ENCODE results near the gene CC2D1B. TPM values are rescaled to one million over a fixed set of nuclear protein-coding genes. Genes with fewer than 3 reads are reported as not detected.

Gene CC2D1B
- total and polyA plus RNA-seq, 4 donors: 21.1 to 54.6 (median 34.8) TPM

DNA sequence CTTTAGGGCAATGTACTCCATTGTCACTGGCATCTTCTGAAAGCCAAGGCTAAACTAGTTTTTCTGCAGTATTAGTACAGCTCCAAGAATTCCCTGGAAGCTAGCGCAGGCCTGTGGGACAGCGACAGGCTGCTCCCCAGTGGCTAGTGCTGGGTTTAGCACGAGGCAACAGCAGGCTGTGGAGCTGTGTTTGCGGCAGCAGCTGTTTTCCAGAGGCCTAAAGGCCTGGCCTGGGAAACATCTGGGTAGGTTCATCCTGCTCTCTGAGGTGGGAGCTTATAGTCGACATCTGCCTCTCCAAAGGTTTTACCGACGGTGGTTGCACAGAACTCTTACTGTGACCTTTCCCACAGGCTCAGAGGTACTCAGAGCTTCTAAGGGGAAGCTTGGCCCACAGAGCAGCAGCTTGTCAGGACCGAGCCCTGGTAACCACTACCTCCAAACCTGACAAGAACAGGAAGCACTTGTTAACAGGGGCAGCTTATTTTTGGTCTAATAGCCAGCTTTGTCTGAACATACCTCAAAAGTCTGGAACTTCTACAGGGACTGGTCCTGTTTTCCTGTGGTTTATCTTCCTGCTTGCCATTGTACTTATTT lies 17.2 kb downstream of the CC2D1B start:
- Histone ChIP-seq H3K9ac (ENCODE audit: insufficient read depth in 1 of 2, low read length in 2 of 2) (no peak overlapping the region), H3K36me3 (ENCODE audit: control insufficient read depth in 4 of 4, insufficient read depth in 4 of 4, low read length in 4 of 4) (peaks cover 8 to 25% (median 19%) of the 10 kb centered on the region in 4 donors), H3K4me3 (no peak overlapping the region), H3K27ac (ENCODE audit: low read depth in 1 of 2, low read length in 1 of 2) (no peak overlapping the region), H3K27me3 (ENCODE audit: control insufficient read depth in 3 of 3, insufficient read depth in 3 of 3, low read length in 2 of 3) (no peaks in the 10 kb centered on the region), H3K9me3 (ENCODE audit: control insufficient read depth in 4 of 4, insufficient read depth in 3 of 4, low read length in 3 of 4) (no peaks in the 10 kb centered on the region), H3K4me1 (ENCODE audit: control insufficient read depth in 5 of 5, insufficient read depth in 5 of 5, low read length in 5 of 5) (no peaks in the 10 kb centered on the region)
- ATAC-seq (ENCODE audit: insufficient read depth, low FRiP score) (peak; percentile 30), DNase-seq (peak; percentile 42 to 68 (median 60))
- TF ChIP-seq, protein P1, sequence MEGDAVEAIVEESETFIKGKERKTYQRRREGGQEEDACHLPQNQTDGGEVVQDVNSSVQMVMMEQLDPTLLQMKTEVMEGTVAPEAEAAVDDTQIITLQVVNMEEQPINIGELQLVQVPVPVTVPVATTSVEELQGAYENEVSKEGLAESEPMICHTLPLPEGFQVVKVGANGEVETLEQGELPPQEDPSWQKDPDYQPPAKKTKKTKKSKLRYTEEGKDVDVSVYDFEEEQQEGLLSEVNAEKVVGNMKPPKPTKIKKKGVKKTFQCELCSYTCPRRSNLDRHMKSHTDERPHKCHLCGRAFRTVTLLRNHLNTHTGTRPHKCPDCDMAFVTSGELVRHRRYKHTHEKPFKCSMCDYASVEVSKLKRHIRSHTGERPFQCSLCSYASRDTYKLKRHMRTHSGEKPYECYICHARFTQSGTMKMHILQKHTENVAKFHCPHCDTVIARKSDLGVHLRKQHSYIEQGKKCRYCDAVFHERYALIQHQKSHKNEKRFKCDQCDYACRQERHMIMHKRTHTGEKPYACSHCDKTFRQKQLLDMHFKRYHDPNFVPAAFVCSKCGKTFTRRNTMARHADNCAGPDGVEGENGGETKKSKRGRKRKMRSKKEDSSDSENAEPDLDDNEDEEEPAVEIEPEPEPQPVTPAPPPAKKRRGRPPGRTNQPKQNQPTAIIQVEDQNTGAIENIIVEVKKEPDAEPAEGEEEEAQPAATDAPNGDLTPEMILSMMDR (IDR thresholded peaks at IDR 0.05; ENCODE audit: control extremely low read depth, extremely low read depth): no peak
- 34 to 49% methylated on average over 8 of the region's 8 CpGs for WGBS, 2 donors

DNA sequence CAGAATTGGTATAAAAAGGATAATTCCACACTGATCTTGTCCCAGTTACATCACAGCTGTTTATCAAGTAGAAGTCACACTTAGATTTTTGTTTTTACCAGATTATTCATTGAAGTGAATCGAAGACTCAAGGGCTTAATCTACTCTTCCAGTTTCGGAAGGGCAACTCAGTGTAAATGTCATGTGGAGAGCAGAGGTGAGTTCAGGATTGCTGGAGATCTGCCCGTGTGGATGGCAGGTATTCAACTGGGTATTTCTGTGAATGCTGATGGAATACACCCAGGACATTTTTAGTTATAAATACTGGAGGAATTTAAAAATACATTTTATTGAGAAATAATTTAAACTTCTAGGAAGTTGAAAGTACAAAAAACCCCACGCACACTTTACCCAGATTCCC lies 19.4 kb downstream of the CC2D1B start:
- Histone ChIP-seq H3K4me3 (no peak overlapping the region), H3K4me1 (ENCODE audit: control insufficient read depth in 5 of 5, insufficient read depth in 5 of 5, low read length in 5 of 5) (no peaks in the 10 kb centered on the region), H3K27me3 (ENCODE audit: control insufficient read depth in 3 of 3, insufficient read depth in 3 of 3, low read length in 2 of 3) (no peaks in the 10 kb centered on the region), H3K27ac (ENCODE audit: low read depth in 1 of 2, low read length in 1 of 2) (no peak overlapping the region), H3K9me3 (ENCODE audit: control insufficient read depth in 4 of 4, insufficient read depth in 3 of 4, low read length in 3 of 4) (no peaks in the 10 kb centered on the region), H3K36me3 (ENCODE audit: control insufficient read depth in 4 of 4, insufficient read depth in 4 of 4, low read length in 4 of 4) (peaks cover 0 to 17% (median 9%) of the 10 kb centered on the region in 4 donors), H3K9ac (ENCODE audit: insufficient read depth in 1 of 2, low read length in 2 of 2) (no peak overlapping the region)
- WGBS, 2 donors: 88 to 93% methylated on average over 4 of the region's 4 CpGs
- TF ChIP-seq, protein P1 (IDR thresholded peaks at IDR 0.05; ENCODE audit: control extremely low read depth, extremely low read depth): no peak
- DNase-seq (no peak), ATAC-seq (ENCODE audit: insufficient read depth, low FRiP score) (no peak)

DNA sequence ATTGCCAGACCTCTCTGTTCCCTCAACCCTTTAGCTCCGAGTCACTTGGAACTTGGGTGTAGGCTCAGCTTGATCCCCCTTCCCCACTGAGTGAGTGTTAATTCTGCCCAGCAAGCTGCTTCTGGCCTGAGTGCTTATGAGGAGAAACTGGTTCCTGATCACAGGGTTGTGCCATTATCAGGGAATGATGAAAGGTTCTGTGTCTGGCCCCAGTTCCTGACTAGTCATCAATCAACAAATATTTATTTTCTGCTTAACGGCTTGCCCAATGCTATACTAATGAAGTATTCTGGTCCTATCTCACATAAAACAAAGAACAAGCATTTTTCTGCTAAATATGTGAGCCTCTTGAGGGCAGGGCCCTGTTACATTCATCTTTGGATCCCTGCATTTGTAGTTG lies 20.8 kb downstream of the CC2D1B start:
- Histone ChIP-seq H3K4me1 (ENCODE audit: control insufficient read depth in 5 of 5, insufficient read depth in 5 of 5, low read length in 5 of 5) (no peaks in the 10 kb centered on the region), H3K27ac (ENCODE audit: low read depth in 1 of 2, low read length in 1 of 2) (peak overlapping the region in 1 of 2 donors; percentile 24), H3K36me3 (ENCODE audit: control insufficient read depth in 4 of 4, insufficient read depth in 4 of 4, low read length in 4 of 4) (peaks cover 0 to 14% (median 8%) of the 10 kb centered on the region in 4 donors), H3K27me3 (ENCODE audit: control insufficient read depth in 3 of 3, insufficient read depth in 3 of 3, low read length in 2 of 3) (no peaks in the 10 kb centered on the region), H3K9ac (ENCODE audit: insufficient read depth in 1 of 2, low read length in 2 of 2) (no peak overlapping the region), H3K4me3 (no peak overlapping the region), H3K9me3 (ENCODE audit: control insufficient read depth in 4 of 4, insufficient read depth in 3 of 4, low read length in 3 of 4) (no peaks in the 10 kb centered on the region)
- ATAC-seq (ENCODE audit: insufficient read depth, low FRiP score): no peak
- no peak for DNase-seq
- 71 to 80% methylated on average over 2 of the region's 2 CpGs for WGBS, 2 donors
- TF ChIP-seq, protein P1 (IDR thresholded peaks at IDR 0.05; ENCODE audit: control extremely low read depth, extremely low read depth): no peak

DNA sequence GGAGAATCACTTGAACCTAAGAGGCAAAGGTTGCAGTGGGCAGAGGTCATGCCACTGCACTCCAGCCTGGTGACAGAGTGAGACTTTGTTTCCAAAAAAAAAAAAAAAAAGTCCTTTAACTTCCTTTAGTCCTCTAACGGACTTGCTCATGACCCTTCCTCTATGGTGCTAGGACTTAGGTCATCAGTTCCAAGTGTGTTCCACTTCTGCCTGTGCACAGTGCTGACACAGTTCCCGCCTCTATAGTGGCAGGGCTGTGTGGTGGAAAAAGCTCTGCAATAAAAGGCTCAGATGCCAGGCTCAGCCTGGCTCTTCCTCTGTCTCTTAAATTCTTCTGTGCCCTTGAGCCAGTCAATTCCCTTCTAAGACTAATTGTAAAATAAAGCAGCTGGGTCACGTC lies 22.0 kb downstream of the CC2D1B start:
- no peaks in the 10 kb centered on the region for H3K27me3 ChIP-seq (ENCODE audit: control insufficient read depth in 3 of 3, insufficient read depth in 3 of 3, low read length in 2 of 3)
- TF ChIP-seq, protein P1 (IDR thresholded peaks at IDR 0.05; ENCODE audit: control extremely low read depth, extremely low read depth): no peak
- no peak overlapping the region for H3K9ac ChIP-seq (ENCODE audit: insufficient read depth in 1 of 2, low read length in 2 of 2)
- H3K27ac ChIP-seq (ENCODE audit: low read depth in 1 of 2, low read length in 1 of 2): no peak overlapping the region
- H3K4me1 ChIP-seq (ENCODE audit: control insufficient read depth in 5 of 5, insufficient read depth in 5 of 5, low read length in 5 of 5): no peaks in the 10 kb centered on the region
- no peak overlapping the region for H3K4me3 ChIP-seq
- ATAC-seq (ENCODE audit: insufficient read depth, low FRiP score): no peak
- H3K36me3 ChIP-seq (ENCODE audit: control insufficient read depth in 4 of 4, insufficient read depth in 4 of 4, low read length in 4 of 4): peaks cover 0 to 18% (median 10%) of the 10 kb centered on the region in 4 donors
- WGBS, 2 donors: 81 to 82% methylated on average over 3 of the region's 3 CpGs
- no peaks in the 10 kb centered on the region for H3K9me3 ChIP-seq (ENCODE audit: control insufficient read depth in 4 of 4, insufficient read depth in 3 of 4, low read length in 3 of 4)
- DNase-seq: no peak

All from lung (tissue), 12 donors.